ENCODE results near the gene RORB.

Gene RORB

GRCh38 chr9:74498621-74499095 is 1.5 kb downstream of the RORB start:
- ChIA-PET POLR2A (ENCODE audit: low non-redundant PET) (no interaction called here), CTCF (interaction anchor here (0.6 kb wide), 1 partner anchor 216 kb away, joined by 3 read pairs; no protein-coding TSS in a partner anchor)
- H3K27ac ChIP-seq: no peak overlapping the region
- DNase-seq (ENCODE audit: low spot score): no peak
- TF ChIP-seq CTCF (conservative IDR thresholded peaks at IDR 0.05; ENCODE audit: low read depth): no peak

GRCh38 chr9:74499111-74499601 is 2.0 kb downstream of the RORB start:
- H3K27ac ChIP-seq: no peak overlapping the region
- TF ChIP-seq CTCF (conservative IDR thresholded peaks at IDR 0.05; ENCODE audit: low read depth): no peak
- ChIA-PET POLR2A (ENCODE audit: low non-redundant PET) (no interaction called here), CTCF (interaction anchor here (0.6 kb wide), 1 partner anchor 217 kb away, joined by 3 read pairs; no protein-coding TSS in a partner anchor)
- no peak for DNase-seq (ENCODE audit: low spot score)

- POLR2A ChIA-PET (ENCODE audit: low non-redundant PET): no interaction called here
- CTCF ChIA-PET: interaction anchor here (0.6 kb wide), 1 partner anchor 817 kb away, joined by 3 read pairs; no protein-coding TSS in a partner anchor
- DNase-seq (ENCODE audit: low spot score): no peak
- H3K27ac ChIP-seq: no peak overlapping the region
- no peak for TF ChIP-seq CTCF (conservative IDR thresholded peaks at IDR 0.05; ENCODE audit: low read depth)
Measured at GRCh38 chr9:74499770-74500583, 2.8 kb downstream of the RORB start.

- POLR2A ChIA-PET (ENCODE audit: low non-redundant PET): no interaction called here
- CTCF ChIA-PET: interaction anchor here (0.6 kb wide), 1 partner anchor 817 kb away, joined by 3 read pairs; no protein-coding TSS in a partner anchor
- no peak for DNase-seq (ENCODE audit: low spot score)
- no peak for TF ChIP-seq CTCF (conservative IDR thresholded peaks at IDR 0.05; ENCODE audit: low read depth)
- no peak overlapping the region for H3K27ac ChIP-seq
Measured at GRCh38 chr9:74500584-74500924, 3.4 kb downstream of the RORB start.

GRCh38 chr9:74501570-74501969 is 4.4 kb downstream of the RORB start:
- TF ChIP-seq CTCF (conservative IDR thresholded peaks at IDR 0.05; ENCODE audit: low read depth): no peak
- no peak for DNase-seq (ENCODE audit: low spot score)
- ChIA-PET CTCF (no interaction called here), POLR2A (ENCODE audit: low non-redundant PET) (no interaction called here)
- no peak overlapping the region for H3K27ac ChIP-seq

- no peak for TF ChIP-seq CTCF (conservative IDR thresholded peaks at IDR 0.05; ENCODE audit: low read depth)
- ChIA-PET POLR2A (ENCODE audit: low non-redundant PET) (no interaction called here), CTCF (no interaction called here)
- no peak for DNase-seq (ENCODE audit: low spot score)
- no peak overlapping the region for H3K27ac ChIP-seq
Measured at GRCh38 chr9:74503219-74503618, 6.1 kb downstream of the RORB start.
